ENCODE measurements around the gene POLR1H.
A peak's percentile ranks its signal among the peaks of the same experiment; 100 is the strongest.

The POLR1H gene

DNA sequence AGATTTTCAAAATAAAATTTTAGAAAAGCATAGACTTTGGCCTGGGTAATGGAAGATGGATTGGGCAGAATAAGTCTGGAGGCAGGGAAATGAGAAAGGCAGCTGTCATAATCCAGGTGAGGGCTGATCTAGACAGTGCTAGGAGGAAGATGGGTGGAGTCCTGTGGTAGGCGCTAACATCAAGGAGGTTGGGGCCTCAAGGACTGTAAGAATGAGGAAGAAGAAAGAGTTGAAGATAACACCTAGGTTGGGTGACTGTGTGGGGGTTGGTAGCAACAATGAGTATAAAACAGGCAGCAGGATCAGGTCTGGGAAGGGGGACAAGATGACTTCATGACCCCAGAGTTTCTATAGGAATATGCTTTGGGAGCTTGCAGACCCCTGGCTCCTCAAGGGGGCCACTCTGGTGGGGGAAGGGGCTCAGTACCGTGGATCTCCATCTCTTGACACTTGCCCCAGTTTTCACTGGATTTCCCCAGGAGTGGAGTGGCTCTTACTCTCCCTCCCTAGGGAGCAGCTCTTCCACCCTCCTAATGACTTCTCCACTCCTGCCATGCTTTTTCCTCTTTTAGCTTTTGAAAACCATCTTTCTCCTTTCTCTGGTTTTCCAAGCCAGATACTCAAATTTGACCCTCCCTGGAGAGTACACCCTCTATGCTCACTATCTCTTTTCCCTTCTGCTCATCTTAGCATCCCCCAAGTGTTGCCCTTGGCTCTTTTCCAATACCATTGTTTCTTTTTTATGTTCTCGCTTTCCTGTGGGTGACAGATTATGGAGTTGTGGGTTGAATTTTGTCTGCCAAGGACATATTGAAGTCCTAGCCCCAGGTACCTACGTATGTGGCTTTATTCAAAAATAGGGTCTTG, 37.1 kb downstream of the POLR1H start:
- DNase-seq: no peak

DNA sequence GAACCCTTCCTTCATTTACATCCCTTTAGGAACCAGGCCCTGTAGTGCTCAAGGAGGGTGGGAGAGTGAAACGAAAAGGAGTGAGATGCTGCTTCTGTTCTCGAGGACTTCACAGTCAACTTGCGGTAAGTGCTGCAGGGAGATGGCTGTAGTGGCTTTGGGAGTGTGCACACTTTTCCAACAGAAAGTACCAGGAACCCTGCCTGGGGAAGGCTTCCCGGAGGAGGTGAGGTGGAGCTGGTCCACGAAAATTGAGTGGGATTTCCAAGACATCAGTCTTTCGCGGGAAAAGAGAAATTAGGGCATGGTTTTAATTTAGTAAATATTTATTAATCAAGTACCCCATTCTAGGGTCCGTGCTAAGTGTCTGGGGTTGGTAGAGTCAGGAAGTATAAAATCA, 39.1 kb downstream of the POLR1H start:
- no peak for DNase-seq

DNA sequence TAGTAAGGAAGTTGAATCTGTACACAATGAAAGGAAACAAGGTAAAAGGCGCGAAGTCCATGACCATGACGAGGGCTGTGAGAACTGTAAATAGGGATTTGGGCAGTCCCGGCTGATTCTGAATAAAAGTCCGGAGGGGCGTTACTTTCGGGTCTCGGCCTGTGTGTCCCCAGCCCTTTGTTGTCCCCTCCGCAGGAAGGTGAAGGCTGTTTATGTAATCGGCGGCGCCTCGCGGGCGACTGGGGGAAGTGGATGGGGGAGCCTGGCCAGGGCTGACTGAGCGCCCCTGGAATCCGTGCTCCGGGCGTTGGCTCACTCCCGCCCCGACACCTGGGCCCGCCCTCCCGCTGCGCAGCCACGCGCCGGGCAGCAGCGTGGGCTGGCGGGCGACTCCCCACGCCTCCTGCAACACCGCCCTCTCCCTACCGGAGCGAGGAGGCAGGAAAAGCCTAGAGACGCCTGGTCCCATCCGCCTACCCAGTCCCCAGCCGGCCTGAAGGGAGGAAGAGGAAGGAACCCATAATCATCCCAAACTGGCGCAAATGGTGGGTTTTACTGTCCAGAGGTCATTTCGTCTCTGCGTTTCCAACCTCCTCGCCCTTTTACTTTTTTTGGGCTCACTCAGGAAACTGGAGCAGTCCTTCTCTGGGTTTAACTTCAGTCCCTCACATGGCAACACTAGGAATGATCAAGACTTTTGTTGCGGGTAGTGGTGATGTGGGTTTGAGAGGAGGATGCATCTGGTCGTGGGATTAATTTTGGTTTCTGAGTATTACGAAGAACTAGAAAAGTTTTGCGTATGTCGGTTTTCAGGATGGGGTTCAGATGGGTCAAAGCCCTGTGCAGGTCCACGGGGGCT, 39.7 kb downstream of the POLR1H start:
- peak in 2 of 3 experiments; percentile 53 to 55 for DNase-seq

DNA sequence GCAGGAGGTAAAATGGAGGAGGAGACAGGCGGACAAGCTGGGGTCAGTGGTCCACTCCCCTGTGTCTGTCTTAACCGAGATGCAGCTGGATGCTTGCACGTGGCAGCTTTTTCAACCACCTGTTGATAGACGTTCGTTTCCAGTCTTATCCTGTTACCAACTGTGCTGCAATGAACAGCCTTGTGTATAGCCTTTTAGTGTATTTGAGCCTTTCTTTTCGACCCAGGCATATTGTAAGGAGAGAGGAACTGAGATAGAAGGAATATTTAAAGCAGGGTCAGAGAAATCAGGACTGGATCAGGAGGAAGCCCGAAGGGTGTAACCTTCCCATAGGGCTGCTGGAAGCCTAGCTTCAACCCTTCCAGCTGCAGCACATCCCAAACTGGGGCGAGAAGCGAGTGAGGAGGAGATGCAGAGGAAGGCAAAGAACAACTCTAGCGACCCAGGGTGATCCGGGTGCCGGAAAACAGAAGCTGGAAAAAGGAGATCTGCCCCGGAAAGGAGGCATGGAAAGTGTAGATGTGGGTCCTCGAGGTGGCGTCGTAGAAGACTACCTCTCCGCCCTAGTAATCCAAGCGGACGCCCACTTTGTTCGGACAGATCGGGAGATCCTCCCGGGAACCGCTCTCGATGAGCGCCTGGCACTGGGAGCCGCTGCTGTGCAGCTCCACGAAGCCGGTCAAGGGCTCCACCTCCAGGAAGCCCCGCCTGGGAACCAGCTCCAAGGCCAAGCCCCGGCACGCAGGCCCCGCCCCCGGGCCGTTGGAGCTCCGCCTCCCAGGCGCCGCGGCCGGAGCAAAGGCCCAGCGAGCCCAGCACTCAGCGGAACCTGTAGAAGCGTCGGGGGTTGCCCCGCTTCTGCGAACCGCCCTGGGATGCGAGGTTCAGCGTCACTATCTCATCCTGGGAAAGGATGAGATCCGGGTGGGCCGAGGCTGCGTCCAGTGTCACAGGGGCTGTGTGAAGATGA, 40.7 kb downstream of the POLR1H start:
- DNase-seq: peak; percentile 73 to 84 (median 77)

DNA sequence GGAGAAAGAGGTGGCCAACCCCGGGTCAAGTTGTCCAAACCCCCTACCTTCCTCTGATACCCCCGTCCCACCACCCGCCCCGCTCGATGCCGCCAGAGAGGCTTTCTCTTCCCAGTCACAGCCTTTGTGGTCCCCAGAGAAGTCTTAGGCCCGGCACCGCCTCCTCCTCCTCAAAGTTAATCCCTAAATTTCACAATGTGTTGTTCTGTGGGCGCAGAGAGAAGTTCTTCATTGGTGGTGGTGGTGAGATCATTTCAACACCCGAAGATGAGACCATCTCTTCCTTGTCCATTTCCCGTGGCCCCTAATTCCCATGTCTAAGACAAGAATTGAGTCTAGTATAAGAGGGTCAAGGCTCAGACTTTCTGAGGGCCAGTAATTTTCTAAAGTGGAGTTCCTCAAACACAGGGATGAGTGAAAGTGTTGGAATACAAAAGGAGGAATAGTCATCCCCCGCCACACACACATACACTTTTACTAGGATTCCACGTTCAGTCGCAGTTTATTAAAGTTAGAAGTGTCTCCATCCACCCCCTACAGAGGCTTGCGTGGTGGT, 41.4 kb downstream of the POLR1H start:
- no peak for DNase-seq

DNA sequence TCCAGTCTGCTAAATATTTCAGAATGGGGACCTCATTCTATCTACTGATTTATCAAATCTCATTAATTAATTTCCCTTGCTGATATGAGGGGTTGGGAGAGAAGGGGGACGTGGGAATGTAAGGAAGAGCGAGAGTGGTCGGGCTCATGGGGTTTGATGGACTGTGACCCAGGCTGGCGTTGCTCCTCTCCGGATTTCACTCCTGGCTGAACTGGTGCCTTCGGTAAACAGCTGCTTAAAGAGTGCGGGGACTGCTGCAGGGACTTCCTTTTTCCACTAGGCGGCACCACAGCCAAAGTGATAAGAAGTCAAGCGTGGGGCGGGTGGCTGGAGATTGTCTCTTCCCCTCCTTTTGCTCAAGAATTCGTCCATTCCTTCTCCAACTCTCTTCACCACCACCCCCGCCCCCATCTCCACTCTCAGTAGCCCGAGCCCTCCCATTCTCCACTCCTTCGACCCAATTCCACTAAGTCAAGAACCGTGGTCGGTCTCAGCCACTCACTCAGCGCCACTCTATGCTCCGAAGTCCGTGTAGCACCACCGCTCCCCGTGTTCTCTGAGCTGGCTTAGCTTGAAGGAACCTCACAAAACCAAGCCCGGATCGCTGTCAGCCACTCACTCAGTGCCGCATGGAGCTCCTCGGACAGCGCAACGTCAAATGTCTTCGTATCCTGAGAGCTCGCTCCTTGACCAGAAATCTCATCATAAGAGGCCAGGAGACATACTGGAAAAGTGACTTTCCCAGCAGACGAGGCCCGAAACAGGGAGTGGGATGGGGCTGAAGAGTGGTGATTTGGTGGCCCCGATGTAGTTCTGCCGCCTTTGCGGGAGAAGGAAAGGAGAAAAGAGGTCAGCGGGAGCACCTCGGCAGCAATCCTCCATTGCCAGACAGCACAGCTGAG, 42.2 kb downstream of the POLR1H start:
- peak; percentile 79 to 90 (median 81) for DNase-seq

DNA sequence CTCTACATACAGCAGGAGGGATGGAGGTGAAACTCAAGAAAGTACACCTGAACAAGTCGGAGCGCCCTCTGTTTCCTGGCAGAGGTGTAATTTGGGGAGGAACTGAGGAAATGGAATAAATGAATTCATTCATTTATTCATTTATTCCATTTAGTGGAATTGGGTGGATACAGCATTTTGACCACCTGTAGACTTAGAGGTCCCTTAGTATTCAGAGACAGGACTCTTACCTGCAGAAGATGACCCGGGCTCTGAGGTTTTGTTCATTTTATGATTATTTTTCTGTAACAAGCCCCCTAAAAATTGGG, 42.8 kb downstream of the POLR1H start:
- no peak for DNase-seq

DNA sequence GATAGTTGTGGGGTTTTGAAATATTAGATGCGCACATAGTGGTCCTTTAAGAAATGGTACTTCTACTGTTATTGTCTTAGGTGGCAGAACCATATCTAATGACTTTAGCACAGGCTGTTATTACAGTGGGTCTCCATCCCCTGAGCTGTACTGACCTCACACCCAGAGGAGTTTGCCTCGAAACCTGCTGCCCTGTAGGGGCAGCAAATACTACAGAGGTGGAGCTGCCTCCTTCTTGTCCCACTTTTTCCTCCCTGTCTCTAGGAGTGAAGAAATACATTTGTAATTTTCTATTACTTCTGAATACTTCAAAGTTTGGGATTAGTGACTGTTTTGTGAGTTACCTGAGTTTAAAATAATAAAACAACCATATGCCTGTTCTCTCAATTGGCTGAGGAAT, 43.6 kb downstream of the POLR1H start:
- no peak for DNase-seq

DNA sequence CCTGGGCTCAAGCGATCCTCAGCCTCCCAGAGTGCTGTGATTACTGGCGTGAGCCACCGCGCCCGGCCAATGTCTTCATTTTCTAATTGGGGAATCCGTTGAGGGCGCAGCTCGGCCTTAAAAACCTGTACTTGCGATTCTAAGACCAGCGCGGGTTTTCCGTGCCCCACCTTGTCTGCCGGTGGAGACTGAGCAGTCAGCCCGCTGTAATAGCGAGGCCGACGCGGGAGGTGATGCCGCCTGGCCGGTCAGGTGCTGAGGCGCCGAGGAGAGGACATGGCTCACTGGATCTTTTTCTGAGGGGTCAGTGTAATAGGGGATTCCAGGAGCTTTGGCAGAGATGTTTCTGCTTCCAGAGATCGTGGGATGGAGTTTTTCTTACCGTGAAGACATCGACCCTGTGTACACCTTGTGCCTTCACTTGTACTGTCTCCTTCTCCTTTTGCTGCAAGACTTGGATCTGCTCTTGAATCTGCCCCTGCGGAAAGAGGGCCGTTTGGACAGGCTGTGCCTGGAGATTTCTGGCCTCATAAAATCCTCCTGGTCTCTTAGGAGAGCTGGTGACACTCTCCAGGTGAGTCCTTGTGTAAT, 50.3 kb downstream of the POLR1H start:
- DNase-seq: no peak

DNA sequence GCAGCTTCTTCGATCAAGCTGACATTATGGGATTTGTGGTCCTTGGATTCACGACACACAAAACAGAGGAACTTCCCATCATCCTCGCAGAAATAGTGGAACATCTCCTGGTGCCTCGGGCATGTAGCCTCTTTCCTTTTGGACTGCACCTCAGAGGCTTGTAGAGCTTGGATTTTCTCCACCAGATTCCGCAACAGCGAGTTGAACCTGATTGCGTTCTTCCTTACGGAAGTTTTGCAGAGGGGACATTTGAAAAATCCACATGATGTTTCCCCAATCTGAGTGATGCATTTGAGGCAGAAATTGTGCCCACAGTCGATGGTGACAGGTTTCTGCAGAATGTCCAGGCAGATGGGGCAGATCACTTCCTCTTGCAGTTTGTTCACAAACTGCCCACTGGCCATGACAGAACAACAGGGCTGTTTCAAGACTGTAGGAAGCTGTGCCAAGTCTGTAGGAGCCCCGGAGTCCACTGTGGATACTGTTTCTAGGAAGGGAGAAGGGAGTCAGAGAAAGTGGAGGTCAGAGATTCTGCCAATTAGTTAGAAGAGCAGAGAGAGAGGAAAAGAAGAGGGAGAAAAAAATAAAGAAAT, 51.4 kb downstream of the POLR1H start:
- no peak for DNase-seq

DNA sequence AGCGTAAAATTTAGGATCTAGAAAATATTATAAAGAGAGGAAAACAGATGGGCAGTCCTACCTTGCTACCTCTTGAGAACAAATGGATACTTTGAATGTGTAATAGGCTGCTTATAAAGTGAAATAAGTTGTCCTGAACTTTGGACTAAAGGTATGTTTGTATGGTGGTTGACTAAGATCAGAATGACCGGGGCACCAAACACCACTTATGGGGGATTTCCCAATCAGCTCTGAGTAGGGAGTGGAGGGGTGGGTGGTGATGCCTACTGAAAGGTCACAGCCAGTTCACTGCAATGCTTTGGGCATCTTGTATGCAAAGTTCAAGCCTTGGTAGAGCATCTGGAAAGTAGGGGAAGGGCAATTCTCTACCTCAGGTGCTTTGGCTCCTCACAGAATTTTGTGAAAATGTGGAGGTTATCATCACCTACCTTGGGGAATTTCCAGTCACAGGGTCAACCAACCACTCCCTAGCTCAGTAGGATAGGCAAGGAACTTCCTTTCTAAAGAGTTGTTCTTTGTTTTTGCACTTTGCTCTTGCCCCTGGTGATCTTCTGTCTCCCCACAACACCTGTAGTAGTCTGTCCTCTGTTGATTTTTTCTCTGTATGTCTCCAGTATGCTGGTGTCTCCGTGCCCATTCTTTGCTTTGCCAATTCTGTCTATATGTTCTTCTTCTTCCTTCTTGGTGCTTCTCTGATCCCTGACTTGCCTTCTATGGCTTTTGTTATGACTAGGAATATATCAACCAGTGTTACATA, 52.1 kb downstream of the POLR1H start, which contains the start of gene TRIM31:
Gene TRIM31, minus strand, starts transcription at position 88 of the 757 bp plus-strand sequence. CDS start 285 bp downstream, outside the sequence.
- no peak for DNase-seq

DNA sequence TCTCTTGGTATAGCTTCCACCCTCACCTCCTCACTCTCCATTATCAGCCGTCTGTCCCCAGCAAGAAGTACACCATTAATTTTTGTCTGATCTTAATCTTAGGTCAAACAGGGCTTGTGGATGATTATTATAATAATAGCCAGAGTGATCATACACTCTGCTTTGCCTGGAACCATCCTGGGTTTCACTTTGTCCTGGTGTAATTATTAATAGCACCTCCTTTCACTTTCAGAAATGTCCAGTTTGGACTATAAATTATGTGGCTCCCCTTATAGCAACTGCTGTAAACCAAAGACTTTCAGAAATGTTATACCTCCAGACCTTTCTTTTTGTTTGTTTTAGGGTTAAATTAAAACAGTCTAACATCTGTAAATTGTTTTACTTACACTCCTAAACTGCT, 52.8 kb downstream of the POLR1H start:
- DNase-seq: no peak

Data from NCI-H1417 (cell line).